ENCODE data around the gene FERMT3. TPM values are rescaled to one million over a fixed set of nuclear protein-coding genes. Genes with fewer than 3 reads are reported as not detected.

FERMT3 gene
- total and polyA plus RNA-seq, 4 donors: 3.4 to 47.2 (median 9.7) TPM

DNA sequence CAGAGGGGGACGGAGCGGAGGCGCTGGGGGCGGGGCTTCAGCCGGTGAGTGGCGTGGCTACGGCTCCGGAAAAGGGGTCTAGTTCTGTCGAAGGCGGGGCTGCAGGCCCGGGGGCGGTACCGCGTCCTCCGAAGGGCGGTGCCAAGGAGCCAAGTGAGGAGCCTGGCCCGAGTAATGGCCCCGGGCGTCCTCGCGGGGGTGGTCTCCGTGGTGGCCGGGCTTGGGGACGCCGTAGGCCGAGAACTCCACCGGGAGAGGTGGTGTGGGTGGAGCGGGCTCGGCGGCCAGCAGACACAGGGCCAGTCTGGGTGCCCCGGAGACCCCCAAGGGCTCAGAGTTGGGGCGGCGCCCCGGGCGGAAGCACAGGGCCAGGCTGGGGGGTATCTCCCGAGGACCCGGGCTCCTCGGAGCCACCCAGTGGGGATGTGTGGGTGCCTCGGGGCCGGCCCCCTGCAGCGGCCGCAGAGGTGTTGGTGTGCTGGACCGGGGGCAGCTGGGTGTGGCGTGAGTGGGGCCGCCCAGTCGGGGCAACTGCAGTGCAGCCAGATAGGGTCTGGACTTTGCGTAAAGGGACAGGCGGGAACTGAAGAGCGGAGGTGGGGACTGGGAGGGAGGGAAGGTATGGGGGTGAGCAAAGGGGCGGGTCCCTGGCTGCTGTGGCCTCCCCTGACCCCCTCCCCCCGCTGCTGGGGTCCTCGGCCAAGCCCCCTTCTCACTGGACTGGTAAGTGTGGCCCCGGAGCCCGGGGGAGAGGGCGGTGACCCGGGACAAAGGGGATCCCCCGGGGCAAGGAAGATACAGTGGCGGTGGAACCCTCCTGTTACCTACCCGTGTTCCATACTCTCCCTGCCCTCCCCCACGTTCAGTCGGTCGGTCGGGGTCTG, 35.2 kb downstream of the FERMT3 start (continued):
- TF ChIP-seq TAF1 (conservative IDR thresholded peaks at IDR 0.05): no peak
- TF ChIP-seq, protein P1, sequence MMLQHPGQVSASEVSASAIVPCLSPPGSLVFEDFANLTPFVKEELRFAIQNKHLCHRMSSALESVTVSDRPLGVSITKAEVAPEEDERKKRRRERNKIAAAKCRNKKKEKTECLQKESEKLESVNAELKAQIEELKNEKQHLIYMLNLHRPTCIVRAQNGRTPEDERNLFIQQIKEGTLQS (IDR thresholded peaks at IDR 0.05): no peak

DNA sequence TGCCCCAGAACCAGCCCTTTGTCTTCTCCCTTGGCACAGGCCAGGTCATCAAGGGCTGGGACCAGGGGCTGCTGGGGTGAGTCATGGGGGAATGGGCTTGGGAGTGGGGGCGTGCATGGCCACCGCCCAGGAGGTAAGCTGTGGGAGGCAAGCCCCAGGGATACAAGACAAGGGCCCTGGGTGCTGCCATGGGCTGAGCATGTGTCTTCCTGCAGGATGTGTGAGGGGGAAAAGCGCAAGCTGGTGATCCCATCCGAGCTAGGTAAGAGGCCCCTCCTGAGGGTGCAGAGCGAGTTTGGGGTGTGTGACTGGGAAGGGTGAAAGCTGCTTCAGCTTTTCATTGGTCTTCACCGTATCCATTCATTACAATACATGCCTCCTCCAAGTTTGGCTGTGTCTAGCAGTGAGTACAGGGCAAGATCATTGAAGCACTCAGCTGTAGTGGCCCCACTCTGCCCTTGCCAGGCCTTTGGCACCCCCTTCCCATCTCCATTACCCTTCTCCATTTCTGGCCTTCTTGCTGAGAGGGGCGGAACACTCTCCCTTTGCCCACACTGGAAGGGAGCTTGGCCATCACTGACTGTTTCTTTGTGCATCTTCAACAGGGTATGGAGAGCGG, 36.8 kb downstream of the FERMT3 start:
- H3K4me3 ChIP-seq (ENCODE audit: low read depth in 1 of 3, low read length in 3 of 3): no peak overlapping the region

More for the DNA sequence above, 36.8 kb downstream of the FERMT3 start:
- Histone ChIP-seq H3K9ac (ENCODE audit: low read depth in 1 of 2, low read length in 2 of 2) (no peak overlapping the region), H3K36me3 (ENCODE audit: control insufficient read depth in 4 of 4, insufficient read depth in 3 of 4, low read depth in 1 of 4, low read length in 3 of 4) (peaks cover 0 to 6% (median 4%) of the 10 kb centered on the region in 4 donors), H3K4me1 (ENCODE audit: control insufficient read depth in 4 of 4, insufficient read depth in 4 of 4, low read length in 3 of 4) (peaks cover 15 to 58% (median 44%) of the 10 kb centered on the region in 4 donors), H3K9me3 (ENCODE audit: control insufficient read depth in 4 of 4, low read length in 3 of 4) (no peaks in the 10 kb centered on the region), H3K27ac (ENCODE audit: low read depth in 1 of 2, low read length in 2 of 2) (no peak overlapping the region), H3K27me3 (ENCODE audit: control insufficient read depth in 4 of 4, insufficient read depth in 4 of 4, low read length in 3 of 4) (no peaks in the 10 kb centered on the region)
- no peak for DNase-seq (ENCODE audit: low spot score)
- TF ChIP-seq, protein P2, sequence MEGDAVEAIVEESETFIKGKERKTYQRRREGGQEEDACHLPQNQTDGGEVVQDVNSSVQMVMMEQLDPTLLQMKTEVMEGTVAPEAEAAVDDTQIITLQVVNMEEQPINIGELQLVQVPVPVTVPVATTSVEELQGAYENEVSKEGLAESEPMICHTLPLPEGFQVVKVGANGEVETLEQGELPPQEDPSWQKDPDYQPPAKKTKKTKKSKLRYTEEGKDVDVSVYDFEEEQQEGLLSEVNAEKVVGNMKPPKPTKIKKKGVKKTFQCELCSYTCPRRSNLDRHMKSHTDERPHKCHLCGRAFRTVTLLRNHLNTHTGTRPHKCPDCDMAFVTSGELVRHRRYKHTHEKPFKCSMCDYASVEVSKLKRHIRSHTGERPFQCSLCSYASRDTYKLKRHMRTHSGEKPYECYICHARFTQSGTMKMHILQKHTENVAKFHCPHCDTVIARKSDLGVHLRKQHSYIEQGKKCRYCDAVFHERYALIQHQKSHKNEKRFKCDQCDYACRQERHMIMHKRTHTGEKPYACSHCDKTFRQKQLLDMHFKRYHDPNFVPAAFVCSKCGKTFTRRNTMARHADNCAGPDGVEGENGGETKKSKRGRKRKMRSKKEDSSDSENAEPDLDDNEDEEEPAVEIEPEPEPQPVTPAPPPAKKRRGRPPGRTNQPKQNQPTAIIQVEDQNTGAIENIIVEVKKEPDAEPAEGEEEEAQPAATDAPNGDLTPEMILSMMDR (IDR thresholded peaks at IDR 0.05; ENCODE audit: low read depth, low read length, missing input control): no peak
- TF ChIP-seq, protein P3, sequence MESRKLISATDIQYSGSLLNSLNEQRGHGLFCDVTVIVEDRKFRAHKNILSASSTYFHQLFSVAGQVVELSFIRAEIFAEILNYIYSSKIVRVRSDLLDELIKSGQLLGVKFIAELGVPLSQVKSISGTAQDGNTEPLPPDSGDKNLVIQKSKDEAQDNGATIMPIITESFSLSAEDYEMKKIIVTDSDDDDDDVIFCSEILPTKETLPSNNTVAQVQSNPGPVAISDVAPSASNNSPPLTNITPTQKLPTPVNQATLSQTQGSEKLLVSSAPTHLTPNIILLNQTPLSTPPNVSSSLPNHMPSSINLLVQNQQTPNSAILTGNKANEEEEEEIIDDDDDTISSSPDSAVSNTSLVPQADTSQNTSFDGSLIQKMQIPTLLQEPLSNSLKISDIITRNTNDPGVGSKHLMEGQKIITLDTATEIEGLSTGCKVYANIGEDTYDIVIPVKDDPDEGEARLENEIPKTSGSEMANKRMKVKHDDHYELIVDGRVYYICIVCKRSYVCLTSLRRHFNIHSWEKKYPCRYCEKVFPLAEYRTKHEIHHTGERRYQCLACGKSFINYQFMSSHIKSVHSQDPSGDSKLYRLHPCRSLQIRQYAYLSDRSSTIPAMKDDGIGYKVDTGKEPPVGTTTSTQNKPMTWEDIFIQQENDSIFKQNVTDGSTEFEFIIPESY (IDR thresholded peaks at IDR 0.05): no peak
- TF ChIP-seq YY1 (IDR thresholded peaks at IDR 0.05) (no peak), FOXA1 (IDR thresholded peaks at IDR 0.05) (no peak), SP1 (IDR thresholded peaks at IDR 0.05) (no peak), FOXA2 (IDR thresholded peaks at IDR 0.05) (no peak), RXRA (IDR thresholded peaks at IDR 0.05) (no peak), JUND (IDR thresholded peaks at IDR 0.05) (no peak), GABPA (IDR thresholded peaks at IDR 0.05 in 1 of 2, conservative IDR thresholded peaks at IDR 0.05 in 1 of 2) (no peak), HNF4G (IDR thresholded peaks at IDR 0.05) (no peak), NR2F2 (IDR thresholded peaks at IDR 0.05) (no peak), RAD21 (IDR thresholded peaks at IDR 0.05) (no peak), TAF1 (conservative IDR thresholded peaks at IDR 0.05) (no peak)
- TF ChIP-seq, protein P1 (IDR thresholded peaks at IDR 0.05): no peak
- TF ChIP-seq, protein P4, sequence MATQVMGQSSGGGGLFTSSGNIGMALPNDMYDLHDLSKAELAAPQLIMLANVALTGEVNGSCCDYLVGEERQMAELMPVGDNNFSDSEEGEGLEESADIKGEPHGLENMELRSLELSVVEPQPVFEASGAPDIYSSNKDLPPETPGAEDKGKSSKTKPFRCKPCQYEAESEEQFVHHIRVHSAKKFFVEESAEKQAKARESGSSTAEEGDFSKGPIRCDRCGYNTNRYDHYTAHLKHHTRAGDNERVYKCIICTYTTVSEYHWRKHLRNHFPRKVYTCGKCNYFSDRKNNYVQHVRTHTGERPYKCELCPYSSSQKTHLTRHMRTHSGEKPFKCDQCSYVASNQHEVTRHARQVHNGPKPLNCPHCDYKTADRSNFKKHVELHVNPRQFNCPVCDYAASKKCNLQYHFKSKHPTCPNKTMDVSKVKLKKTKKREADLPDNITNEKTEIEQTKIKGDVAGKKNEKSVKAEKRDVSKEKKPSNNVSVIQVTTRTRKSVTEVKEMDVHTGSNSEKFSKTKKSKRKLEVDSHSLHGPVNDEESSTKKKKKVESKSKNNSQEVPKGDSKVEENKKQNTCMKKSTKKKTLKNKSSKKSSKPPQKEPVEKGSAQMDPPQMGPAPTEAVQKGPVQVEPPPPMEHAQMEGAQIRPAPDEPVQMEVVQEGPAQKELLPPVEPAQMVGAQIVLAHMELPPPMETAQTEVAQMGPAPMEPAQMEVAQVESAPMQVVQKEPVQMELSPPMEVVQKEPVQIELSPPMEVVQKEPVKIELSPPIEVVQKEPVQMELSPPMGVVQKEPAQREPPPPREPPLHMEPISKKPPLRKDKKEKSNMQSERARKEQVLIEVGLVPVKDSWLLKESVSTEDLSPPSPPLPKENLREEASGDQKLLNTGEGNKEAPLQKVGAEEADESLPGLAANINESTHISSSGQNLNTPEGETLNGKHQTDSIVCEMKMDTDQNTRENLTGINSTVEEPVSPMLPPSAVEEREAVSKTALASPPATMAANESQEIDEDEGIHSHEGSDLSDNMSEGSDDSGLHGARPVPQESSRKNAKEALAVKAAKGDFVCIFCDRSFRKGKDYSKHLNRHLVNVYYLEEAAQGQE (IDR thresholded peaks at IDR 0.05): no peak
- TF ChIP-seq, protein P5, sequence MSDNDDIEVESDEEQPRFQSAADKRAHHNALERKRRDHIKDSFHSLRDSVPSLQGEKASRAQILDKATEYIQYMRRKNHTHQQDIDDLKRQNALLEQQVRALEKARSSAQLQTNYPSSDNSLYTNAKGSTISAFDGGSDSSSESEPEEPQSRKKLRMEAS (IDR thresholded peaks at IDR 0.05): no peak
- 92% methylated on average over 8 of the region's 8 CpGs for WGBS
